Smooth muscle cell of the brain vasculature (primary cell): Measurements from ENCODE around the gene HPSE2.
"Not testable (repeated sequence)": the region's sequence is repeated elsewhere in the genome, so short reads cannot be mapped to it uniquely, and the experiment has no call there.

Source experiments
- DNase-seq: peaks from one replicate; pipeline ENCODE4 v3.0.0-alpha.2; 2012; ENCODE audit warnings: low read depth, low spot score

Gene HPSE2

DNA sequence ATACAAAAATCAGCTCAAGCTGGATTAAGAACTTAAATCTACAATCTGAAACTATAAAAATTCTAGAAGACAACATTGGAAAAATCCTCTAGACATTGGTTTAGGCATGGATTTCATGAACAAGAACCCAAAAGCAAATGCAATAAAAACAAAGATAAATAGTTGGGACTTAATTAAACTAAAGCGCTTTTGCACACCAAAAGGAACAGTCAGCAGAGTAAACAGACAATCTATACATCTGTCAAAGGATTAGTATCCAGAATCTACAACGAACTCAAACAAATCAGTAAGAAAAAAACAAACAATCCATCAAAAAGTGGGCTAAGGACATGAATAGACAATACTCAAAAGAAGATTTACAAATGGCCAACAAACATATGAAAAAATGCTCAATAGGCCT lies 733.1 kb downstream of the HPSE2 start:
- DNase-seq, result not testable (repeated sequence)

DNA sequence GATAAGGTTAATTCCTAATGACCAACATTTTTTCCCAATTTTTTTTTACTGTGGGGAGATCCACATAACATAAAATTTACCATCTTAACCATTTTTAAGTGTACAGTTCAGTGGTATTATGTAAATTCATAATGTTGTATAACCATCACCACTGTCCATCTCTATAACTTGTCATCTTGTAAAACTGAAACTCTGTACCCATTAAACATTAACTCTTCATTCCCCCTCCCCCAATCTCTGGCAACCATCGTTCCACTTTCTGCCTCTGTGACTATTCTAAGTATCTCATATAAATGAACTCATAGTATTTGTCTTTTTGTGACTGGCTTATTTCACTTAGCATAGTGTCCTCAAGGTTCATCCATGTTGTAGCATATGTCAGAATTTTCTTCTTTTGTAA lies 742.9 kb downstream of the HPSE2 start:
- no peak for DNase-seq

DNA sequence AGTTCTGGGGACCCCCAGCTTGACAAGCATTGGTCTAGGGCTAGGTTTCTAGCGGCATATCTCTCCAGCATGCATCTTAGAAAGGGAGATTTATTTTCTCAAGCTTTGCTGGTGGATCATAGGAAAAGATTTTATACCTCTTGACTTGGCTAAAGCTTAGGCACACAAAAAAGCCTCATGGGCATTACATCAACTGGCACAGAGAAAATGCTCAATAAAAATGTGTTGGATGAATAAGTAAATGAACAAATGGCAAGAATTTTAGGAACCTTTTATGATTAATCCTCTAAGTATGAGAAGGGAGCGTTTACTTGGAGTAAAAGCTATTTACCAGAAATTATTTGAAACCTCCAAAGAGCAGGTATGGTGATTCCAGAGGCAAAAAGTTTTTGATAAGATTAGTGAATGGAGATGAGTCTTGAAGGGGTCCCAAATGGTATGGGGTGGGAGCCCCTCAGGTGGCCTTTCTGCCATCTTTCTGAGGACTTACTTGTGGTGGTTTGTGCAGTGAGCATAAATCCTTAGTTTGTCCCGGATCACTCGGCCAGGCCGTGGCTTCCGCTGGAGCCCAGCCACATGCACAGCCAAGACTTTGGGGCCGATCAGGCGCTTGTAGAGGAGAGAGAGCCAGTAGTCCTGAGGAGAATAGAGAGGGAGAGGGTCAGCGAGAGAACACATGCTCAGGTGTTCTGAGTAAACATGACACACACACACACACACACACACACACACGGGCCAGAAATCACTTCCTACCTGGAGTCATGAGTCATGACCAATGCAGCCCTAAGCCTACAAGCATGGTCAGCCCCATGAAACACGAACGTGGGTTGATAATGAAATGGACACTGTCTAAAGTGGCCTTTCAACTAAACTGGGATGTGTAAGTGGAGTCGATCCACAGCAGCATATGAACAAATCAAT lies 745.8 kb downstream of the HPSE2 start:
- DNase-seq, result no peak

DNA sequence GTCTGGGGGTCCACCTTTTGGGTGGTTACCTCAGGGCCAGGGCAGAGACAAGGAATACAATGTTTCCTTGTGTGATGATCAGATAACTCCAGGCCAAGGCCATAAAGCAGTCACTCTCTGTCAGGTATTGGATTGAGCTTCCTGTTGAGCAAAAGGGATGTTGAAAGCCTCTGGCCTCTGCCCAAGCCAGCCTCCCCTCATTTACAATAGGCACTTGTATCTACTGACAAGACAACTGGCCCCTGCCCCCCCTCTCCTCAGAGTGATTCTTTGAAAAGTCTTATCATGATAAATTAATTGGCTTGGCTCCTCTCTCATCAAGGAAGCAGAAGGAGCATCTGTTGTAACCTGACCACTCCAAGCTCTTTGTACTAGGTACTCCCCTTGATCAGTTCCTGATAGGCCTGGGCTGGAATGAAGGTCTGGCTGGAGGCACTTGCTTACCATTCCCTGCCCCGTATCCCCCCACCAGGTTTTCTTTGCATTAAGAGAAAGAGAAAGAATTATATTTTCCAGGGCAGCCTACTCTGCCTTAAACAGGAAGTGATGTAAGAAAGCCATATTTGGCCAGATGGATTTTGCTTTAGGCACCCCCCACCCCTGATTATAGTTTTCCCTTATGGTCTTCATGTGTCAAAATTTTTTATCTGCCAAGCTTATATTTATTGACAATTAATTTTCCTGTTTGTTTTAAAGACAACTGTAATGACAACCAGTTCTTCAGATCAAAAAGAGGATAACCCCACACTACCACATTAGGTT lies 746.8 kb downstream of the HPSE2 start:
- no peak for DNase-seq

DNA sequence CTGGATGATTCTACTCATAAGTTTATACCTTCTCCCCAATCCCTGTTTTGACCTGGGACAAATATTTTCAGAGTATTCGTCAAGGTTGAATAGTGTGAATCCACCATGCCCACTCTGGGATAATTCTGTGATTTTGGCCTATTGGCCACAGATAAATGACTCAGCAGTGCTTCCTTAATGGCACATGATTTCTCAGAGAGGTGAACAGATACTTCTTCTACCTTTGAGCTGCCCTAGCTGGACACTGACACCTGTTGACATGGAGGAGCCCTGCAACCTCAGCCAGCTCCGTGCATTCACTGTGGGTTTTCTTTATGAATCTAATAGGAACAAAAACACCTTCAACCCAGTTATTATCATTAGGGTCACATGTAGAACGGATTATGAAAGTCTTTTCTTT lies 748.0 kb downstream of the HPSE2 start:
- no peak for DNase-seq

DNA sequence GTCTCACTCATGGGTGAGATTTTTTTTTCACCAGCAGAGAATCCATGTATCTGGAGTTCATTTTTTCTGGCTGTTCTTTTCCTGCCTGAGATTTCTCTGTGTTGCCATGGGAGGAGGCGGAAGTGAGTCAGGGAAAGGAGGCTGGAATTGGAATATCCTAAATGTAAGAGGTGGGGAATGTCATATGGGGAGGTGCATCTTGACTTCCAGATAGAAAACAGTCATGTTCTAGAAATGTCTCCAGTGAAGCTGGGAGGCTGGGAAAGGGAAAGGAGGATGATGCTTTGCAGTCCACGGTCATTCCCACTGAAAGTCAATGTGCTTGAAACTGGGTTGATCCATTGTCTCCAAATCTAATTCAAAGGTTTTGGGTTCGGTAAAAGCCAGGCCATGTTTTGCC lies 749.2 kb downstream of the HPSE2 start:
- DNase-seq, result no peak

DNA sequence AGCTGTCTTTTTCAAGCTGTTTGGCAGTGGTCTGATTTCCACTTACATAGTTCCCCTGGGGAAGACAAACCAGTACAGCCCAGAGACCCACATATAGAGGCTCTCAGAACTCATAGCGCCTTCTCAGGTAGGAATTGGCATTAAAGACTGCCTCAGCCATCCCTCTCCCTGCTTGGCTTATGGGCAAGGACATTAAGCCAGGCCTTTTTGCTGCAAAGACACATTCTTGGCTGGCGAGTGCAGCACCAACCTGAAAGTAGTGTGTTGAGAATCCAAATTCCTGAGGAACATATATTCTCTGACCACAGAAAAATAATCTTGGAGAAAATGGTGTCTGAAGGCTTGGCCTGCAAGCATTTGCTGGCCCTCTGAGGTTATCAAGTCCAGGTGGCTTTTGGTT lies 749.7 kb downstream of the HPSE2 start:
- no peak for DNase-seq

DNA sequence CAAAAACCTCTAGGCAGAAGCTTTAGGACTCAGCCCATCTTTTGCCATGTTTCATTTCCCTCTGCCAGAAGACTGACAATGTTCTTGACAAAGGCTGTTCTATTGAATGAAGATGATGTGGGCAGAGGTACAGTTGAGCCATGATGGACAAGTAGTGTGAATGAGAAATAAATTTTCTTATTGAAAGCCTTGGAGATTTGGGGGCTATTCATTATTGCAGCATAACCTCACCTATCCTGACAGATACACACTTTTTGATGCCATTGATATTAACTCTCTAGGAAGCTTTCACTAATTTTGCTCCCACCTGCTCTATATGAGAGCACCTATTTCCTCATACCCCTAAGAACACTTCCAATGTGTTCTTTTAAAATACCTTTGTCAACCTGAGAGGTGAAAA lies 752.0 kb downstream of the HPSE2 start:
- no peak for DNase-seq

DNA sequence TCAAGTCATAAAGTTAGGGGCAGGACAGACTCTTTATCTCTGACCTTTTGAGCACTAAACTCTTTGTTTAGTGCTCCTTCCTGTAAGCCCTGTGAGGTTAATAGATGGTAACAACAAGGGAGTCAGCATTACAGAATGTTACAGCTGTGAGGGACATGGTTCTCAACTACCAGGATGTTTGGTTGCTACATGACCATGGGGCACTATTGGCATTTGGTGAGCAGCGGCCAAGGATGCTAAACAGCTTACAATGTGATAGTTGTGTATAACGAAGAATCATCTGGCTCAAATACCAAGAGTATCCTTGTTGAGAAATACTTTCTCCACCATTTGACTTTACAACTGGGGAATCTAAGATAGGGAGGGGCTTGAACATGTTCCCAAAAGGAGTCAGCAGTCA lies 753.6 kb downstream of the HPSE2 start:
- no peak for DNase-seq

DNA sequence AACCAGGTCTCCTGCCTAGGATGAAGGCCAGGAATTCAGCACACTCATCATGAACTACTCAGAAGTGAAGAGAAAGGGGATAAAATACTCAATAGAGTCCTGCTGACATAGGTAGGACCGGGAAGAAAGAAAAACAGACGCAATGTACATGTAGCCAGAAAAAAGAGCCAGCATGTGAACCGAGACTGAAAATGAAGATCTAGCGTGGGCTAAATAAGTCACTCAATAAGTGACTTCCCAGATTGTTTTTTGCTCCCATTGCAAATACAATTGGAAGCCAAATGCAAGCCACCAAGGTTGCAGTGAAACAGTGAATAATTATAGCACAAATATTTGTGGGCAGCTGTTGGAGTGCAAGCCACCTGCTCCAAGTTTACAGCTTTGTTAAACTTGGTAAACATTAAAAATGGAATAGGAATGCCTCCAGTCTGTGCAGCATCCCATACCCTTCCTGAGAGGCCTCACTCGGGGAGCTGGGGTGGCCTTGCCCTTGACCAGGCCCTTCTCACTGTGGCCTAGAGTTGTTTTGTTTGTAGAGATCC lies 754.2 kb downstream of the HPSE2 start:
- DNase-seq, result no peak

DNA sequence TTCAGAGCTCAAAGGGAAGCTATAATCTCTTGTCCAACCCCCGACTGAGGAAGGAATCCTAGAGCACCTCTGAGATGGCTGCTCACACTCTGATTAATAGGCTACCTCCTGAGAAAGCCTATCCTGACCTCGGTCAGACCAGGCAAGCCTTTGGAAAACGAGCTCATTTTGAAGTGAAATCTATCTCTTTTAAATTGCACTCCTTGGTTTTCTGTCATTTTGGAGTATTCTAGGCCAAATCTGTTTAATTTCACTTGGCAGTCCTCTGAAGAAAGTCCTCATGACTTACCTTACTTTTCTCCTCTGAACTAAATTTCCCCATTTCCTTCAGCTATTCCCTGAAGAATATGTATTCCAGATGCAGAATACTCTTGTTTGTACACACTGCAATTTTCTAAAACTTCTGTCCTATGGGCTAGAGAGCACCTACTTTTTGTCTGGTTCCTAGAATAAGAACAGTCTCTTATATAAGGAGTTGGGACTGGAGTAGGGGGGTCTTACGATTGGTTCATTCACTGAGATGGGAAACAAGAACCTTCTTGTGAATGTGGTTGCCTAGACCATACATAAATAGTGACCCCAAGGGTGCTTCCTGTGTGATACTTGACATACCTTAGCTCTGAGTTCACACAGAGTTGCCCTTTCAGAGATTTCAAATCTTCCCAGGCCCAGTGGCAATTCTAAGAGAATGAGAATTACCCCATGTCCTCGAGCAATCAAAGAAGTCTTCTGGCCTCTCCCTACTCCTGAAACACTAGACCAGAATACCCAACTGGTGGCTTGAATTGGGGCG lies 757.0 kb downstream of the HPSE2 start:
- no peak for DNase-seq

DNA sequence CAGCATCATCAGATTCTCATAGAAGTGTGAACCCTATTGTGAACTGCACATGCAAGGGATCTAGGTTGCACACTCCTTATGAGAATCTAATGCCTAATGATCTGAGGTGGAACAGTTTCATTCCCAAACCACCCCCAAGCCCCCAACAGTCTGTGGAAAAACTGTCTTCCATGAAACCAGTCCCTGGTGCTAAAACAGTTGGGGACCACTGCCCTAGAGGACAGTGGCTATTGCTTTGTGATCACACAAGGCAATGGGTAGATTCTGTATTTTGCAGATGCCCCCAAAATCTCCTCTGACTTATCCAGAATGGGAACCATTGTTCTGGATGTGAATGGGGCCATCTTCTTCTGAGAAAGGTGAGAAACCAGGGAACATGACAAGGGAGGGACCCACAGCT lies 757.8 kb downstream of the HPSE2 start:
- DNase-seq, result no peak

DNA sequence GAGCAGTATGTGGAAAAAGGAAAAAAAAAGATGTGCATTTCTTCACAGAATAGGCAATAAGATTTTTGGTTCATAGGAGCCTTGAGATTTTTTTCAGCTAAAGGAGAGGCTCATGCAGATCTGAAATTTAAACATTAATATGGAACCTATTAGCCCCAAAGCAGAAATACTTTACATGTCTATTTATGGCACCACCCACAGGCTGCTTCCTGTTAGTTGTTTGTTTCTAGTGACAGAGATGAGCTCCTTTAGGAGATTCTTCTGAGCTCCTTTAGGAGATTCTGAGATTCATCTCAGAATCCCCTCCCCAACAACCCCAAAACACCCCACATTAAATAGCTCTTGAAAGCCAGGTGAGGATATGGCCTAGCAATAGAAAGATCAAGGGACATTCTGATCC lies 761.0 kb downstream of the HPSE2 start:
- DNase-seq, result no peak

DNA sequence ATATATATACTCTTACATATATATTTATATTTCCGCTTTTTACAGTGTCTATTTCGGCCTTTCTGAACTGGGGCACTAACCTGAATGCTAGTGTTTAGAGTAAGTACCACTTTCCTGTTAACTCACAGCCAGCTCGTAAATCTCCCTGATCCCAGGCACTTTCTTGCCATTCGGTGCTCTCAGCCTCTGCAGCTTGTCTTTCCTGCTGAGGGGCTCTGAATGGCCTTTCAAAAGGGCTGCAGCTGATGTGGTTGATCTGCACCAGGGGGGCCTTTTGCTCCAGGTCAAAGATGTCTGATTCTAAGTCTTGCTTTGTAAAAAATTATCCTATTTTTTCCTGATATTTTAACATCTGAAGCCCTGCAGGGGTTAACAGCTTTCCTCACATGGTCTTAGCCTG lies 763.5 kb downstream of the HPSE2 start:
- DNase-seq, result no peak

DNA sequence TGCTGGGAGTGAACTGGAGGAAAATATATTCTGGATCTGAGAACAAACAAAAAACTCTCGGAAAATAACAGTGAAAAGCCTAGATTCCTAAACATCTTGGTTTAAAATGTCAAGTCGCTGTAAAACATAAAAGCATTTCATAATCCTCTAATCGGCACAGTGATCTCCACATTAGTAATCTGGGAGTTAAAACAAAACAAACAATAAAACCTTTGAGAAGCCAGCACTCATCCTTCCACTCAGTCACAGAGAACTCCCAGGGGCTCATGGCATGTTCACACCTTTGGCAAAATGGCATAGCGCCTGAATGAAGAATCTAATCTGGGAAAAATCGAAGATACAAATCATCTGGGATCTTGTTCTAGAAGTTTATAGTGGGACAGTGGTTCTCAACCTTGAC lies 764.8 kb downstream of the HPSE2 start:
- DNase-seq, result no peak

DNA sequence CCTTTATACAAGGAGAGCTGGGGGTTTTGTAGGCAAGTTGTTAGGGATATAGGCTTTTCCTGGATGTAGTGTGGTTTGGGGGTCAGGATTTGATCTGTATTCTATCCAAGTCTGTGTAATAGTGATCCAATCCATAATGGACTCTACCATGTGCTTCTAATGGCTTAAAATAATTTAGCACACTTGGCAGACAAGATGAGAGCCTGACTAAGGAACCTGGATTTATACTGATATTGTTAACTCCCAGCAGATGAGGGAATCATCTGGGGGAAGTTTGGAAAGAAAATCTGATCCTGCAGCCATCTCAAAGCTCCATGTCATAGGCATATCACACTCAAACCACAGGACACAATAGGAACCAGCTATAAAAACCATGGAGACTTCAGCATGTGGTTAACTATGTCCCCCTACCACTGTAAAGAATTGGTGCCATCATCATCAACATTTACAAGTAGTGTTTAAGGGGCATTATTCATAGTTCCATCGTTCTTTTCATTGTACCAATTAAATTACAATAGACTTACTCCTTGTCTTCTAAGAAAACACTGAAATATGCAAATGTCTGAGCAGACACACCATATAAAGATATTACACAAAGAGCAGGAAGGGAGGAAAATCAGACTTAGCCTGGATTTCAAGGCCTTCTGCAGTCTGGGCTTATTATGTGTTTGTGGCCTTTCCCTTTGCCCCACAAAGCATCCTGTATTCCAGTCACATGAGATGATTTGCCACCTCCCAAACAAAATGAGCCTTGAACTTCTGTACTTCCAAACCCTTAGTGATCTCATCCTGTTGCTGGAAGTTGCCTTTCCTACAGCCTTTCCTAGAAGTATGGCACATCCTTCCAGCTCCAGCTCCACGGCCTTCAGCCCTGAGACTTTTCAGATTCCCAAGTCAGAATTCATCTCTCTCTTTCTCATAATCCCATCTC lies 766.4 kb downstream of the HPSE2 start:
- no peak for DNase-seq

DNA sequence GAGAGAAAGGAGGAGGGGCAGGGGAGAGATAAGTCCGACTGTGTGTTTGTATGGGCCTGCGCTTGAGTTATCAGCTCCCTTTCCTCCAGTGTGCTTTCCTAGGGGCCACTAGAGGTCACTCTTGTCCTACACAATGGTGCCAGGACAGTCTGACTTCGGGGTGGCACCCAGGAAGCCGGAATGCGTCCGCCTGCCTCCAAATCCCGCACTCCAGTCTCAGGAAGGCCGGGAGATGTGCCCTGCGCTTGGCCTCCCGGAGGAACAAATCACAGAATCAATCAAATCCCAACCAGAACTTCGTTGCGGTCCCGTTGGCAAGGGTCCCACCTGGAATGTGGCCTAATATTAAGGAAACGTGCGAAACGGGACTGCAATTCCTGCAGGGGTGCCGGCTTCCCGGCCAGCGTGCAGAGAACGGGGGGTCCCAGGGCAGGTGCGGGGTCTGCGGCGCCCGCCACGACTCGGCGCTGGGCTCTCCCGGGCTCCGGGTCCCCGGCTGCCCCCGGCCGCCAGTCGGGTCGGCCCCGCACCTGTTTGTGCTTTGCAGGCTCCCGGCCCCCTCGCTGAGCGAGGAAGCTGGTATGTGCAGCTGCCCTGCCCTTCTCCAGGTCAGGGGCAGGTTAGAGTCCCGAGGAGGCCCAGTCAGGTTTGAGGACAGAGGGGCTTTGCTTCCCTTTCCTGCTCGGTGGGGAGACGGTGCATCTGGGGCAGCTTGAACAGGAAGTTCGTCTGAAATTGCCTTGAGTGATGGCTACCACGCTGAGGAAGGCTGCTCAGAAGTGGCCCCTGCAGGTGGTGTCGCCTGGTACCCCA lies 767.9 kb downstream of the HPSE2 start:
- DNase-seq, result peak; percentile 47

DNA sequence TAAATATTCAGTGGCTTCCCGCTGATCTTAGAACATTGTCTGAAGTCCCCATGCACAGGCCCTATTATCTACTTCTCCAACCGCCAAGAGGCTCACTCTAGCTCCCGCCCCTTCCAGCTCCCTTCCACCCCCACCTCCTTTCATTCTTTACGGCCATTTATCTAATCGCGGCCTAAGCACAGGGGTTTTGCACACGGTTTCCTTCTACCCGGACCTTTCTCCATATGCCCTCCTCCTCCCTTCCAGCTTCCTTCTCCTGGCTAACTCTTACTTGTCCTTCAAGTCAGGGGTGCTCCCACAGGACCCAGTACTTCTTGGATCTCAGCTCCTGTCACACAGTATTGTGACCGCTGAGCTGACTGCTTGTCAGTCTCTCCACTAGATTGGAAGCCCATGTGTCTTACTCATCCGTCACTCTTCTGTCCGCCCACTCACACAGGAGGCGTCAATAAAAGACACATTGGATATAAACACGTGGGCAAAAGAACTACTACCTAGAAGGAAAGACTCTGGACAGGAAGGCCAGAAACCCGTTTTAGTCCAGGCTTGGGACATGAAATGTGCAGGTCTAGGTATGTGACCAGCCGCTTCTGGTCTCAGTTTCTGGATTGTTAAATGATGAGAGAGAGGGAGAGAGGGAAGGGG lies 768.7 kb downstream of the HPSE2 start:
- no peak for DNase-seq

DNA sequence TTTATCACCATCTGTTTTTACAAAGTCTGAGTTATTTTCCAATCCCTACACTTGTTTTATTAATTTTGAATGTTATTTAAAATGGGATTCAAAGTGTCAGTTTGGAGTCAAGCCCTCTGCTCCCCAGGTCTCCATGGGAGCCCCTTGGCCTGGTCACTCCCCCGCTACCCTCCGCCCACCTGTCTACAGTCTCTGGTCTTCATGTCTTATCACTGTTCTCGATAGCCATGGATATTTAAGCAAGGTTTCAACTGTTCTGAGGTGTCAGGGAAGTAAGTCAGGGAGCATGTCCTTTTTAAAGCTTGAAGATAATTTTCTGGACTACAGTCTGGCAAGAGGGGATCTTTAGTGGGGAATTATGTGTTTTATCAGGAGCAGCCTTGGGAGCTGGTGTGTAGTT lies 769.8 kb downstream of the HPSE2 start:
- DNase-seq, result no peak
